GM08714 (cell line): ENCODE data around the gene MYLIP.

Experiments used
- H3K4me3 ChIP-seq: fragments of 200-500 bp; sonication (Bioruptor generic); 2 replicates; pipeline ENCODE4 v1.5.1; 2014; ENCODE audit warnings: mild to moderate bottlenecking, low read length, inconsistent platforms
- ZNF274 ChIP-seq: IDR thresholded peaks from 2 replicates; pipeline ENCODE4 v1.6.1; 2012; ENCODE audit warnings: mild to moderate bottlenecking, low read depth, low read length

Gene MYLIP

DNA sequence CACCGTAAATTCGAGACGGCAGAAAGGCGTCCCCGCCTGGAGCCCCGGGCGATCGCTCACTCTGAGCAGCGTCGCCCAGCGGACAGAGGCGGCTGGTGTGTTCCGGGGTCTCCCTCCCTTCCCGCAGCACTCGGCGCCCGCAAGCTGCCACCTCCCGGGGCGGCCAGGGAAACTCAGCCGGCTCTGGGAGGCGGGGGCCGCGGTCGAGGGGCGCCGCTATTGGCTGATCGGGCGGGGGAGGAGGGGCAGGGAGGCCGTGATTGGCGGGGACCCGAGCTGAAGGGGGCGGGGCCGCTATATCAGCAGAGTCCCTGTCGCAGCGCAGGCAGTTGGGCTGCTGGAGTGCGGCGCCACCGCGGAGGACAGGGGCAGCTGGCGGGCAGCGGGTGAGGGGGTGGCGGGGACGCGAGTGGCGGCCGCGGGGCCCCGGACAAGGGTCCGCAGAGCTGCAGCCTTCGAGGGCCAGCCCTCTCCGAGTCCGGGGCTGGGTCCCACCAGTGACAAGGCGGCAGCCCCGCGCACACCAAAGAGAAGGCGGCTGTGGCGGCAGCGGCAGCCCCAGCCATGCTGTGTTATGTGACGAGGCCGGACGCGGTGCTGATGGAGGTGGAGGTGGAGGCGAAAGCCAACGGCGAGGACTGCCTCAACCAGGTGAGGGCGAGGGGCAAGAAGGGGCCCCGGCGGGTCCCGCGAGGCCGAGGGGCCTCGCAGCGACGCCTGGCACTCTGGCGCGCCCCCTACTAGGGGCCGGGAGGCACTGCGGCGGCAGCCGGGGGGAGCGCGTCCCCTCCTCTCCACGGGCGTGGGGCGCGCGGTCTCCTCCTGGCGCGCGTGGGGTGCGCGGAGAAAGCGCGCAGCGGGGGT lies at the start of gene MYLIP:
TSS of gene MYLIP (plus strand) at position 328 of the 864 bp plus-strand sequence. CDS start at position 565, 237 bp downstream.
- no peak for TF ChIP-seq ZNF274
- H3K4me3 ChIP-seq, result peak within 1 kb of the TSS; percentile 97

GRCh38 chr6:16079354-16079753 lies 49.5 kb upstream of the MYLIP start:
- no peak for TF ChIP-seq ZNF274
- H3K4me3 ChIP-seq, result no peak overlapping the region

DNA sequence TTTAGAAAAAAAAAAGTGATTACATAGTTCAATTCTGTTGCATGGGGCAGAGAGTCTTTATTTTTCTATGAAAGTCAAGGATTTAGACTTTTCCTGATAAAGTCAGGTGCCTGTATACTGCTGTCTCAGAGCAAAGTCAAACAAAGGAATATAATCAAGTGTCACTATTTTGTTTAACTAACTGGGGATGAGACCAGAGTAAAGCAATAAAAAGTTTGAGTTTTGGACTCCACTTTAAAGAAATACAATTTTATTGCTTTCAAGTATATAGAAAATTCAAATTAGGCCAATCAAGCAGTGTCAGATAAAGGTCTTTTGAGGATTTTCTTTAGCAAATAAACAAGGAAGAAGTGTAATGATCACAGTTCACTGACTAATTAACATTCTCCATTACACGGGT lies 48.7 kb upstream of the MYLIP start:
- TF ChIP-seq ZNF274, result no peak
- H3K4me3 ChIP-seq, result no peak overlapping the region

- H3K4me3 ChIP-seq, result no peak overlapping the region
- TF ChIP-seq ZNF274, result no peak
These were observed 47.6 kb upstream of the MYLIP start for GRCh38 chr6:16081326-16081725.

- H3K4me3 ChIP-seq, result no peak overlapping the region
- no peak for TF ChIP-seq ZNF274
These were observed 46.5 kb upstream of the MYLIP start for GRCh38 chr6:16082361-16082760.

DNA sequence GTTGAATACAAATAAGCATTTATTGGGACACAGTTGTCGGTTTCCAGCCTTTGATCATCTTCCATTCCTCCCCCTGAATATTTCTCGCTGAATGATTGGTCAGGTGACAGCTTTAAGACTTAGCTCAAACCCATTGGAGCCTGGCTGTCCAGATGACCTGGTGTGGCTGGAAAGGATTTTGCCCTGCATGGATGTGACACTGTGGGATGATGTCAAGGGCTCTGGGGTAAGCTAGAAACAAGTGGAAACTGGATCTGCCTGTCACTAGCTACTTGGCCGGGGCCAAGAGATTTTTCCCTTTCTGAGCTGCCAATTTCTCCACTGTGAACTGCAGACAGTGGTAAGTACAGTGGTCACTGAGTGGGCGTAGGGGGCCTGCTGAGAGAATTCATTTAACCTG lies 41.9 kb upstream of the MYLIP start:
- no peak for TF ChIP-seq ZNF274
- H3K4me3 ChIP-seq, result no peak overlapping the region

DNA sequence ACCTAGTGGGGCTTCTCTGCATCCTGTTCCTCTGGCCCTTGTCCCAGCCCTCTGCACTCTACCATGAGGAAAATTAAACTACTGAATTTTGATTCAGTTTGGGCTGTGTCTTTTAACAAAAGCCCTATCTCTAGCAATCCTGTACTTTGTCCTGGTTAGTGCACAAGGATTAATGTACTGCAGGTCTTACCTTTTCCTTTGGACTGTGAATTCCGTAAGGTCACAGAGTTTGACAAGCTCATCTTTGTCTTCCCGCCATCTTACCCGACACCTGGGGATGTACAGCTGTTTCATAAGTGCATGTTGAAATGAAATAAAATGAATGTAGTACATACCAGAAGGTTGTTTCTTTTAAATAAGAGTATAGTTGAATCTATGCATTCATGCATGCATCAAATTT lies 41.5 kb upstream of the MYLIP start:
- no peak overlapping the region for H3K4me3 ChIP-seq
- TF ChIP-seq ZNF274, result no peak

- TF ChIP-seq ZNF274, result no peak
- H3K4me3 ChIP-seq, result no peak overlapping the region
These were observed 40.5 kb upstream of the MYLIP start for GRCh38 chr6:16088409-16088808.

GRCh38 chr6:16089232-16090062 lies 39.4 kb upstream of the MYLIP start:
- H3K4me3 ChIP-seq, result no peak overlapping the region
- TF ChIP-seq ZNF274, result no peak

DNA sequence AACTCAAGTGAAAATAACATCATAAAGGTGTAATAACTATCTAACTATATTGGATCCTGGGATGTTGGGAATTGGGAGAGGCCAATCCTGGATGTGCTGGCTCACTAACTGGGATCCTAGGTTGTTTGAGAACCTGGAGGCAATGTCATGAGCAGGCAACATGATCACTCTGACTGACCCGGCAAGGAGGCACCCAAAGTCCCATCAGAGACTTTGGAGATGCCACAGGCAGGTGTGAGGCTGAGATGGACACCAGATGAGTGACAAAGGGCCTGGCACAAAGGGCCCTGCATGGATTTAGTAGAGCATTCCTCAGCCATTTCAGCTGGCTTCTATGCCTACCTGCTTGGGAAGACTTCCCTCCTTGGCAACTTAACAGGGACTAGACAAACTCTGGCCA lies 38.4 kb upstream of the MYLIP start:
- no peak overlapping the region for H3K4me3 ChIP-seq
- TF ChIP-seq ZNF274, result no peak

- no peak for TF ChIP-seq ZNF274
These were observed 38.0 kb upstream of the MYLIP start for GRCh38 chr6:16090920-16091319.

GRCh38 chr6:16092140-16092539 lies 36.7 kb upstream of the MYLIP start:
- no peak for TF ChIP-seq ZNF274
- no peak overlapping the region for H3K4me3 ChIP-seq

More at GRCh38 chr6:16090920-16091319, 38.0 kb upstream of the MYLIP start:
- no peak overlapping the region for H3K4me3 ChIP-seq

DNA sequence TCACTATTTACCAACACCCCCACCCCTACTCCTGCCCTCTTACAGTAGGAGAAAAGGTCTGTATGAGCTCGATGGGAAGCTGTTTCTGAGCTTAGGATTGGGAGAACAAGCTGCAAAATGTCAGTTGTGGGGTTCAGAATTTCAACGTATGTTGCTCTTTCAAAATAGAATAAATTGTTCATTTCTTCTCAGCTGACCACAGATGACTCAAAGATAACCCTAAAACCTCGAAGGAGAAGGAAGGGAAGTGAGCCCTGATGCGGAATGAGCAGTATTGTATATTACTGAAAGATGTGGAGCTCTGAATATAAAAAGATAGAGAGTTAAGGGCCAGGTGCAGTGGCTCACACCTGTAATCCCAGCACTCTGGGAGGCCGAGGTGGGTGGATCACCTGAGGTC lies 35.9 kb upstream of the MYLIP start:
- TF ChIP-seq ZNF274, result no peak

GRCh38 chr6:16095180-16095579 lies 33.7 kb upstream of the MYLIP start:
- no peak for TF ChIP-seq ZNF274
- no peak overlapping the region for H3K4me3 ChIP-seq

More for the DNA sequence above, 35.9 kb upstream of the MYLIP start:
- H3K4me3 ChIP-seq, result no peak overlapping the region
